GM18870 (cell line): Measurements from ENCODE around the gene ZNF667.
A peak's percentile ranks its signal among the peaks of the same experiment; 100 is the strongest.

Experiments used
- ATAC-seq: cut with Tn5 transposase; IDR thresholded peaks from one replicate; pipeline ENCODE4 v1.9.1; 2021; ENCODE audit warnings: moderate library complexity; ENCODE audit not compliant: unreplicated experiment

The ZNF667 gene

GRCh38 chr19:56393119-56394012 lies 83.8 kb downstream of the ZNF667 start, which contains the start of gene ZNF582:
Gene ZNF582 (minus strand): TSS chr19:56393534. CDS start chr19:56391752, 1,782 bp downstream.
- peak; percentile 64 for ATAC-seq
